ENCODE data around the gene INSM2. TPM values are rescaled to one million over a fixed set of nuclear protein-coding genes. Genes with fewer than 3 reads are reported as not detected.

INSM2 gene
- total and polyA plus RNA-seq, 2 of the 4 experiments (the other 2 are of a cell fraction) = not detected

GRCh38 chr14:35509846-35510245, 24.1 kb upstream of the INSM2 start:
- no peak overlapping the region for H2BK20ac ChIP-seq (ENCODE audit: low read depth, low read length)
- H3K79me1 ChIP-seq (ENCODE audit: low read depth in 1 of 2, low read length in 2 of 2) = no peaks in the 10 kb centered on the region
- H3K4me2 ChIP-seq (ENCODE audit: low read depth, low read length) = no peak overlapping the region
- no peaks in the 10 kb centered on the region for H3K36me3 ChIP-seq (ENCODE audit: control insufficient read depth, insufficient read depth, low read length)
- no peaks in the 10 kb centered on the region for H4K20me1 ChIP-seq (ENCODE audit: insufficient read depth, low read length)
- no peak overlapping the region for H3K14ac ChIP-seq (replicated peaks; ENCODE audit: low read depth, low read length)
- intact Hi-C loops (cut with micrococcal nuclease) = no loop called here
- no peak for DNase-seq
- no peak overlapping the region for H3K4ac ChIP-seq (ENCODE audit: low read depth, low read length)
- H2AK5ac ChIP-seq (ENCODE audit: low read depth, low read length) = no peak overlapping the region
- no peak overlapping the region for H3K23ac ChIP-seq (ENCODE audit: low read depth, low read length)
- no peak for ATAC-seq (ENCODE audit: low read depth)
- H4K8ac ChIP-seq (ENCODE audit: low read depth in 2 of 2, low read length in 2 of 2) = no peak overlapping the region
- H2BK120ac ChIP-seq (ENCODE audit: low read depth, low read length) = no peak overlapping the region
- no peak overlapping the region for H3K27ac ChIP-seq (ENCODE audit: insufficient read depth, low read length)
- no peaks in the 10 kb centered on the region; the same call in 1 of the 2 replicates for H3K4me1 ChIP-seq (ENCODE audit: control insufficient read depth, insufficient read depth, low read length)
- H3K9ac ChIP-seq (ENCODE audit: low read depth, low read length) = no peak overlapping the region
- H2AK9ac ChIP-seq (replicated peaks; ENCODE audit: low read depth, low read length, poor library complexity) = no peak overlapping the region
- WGBS, 2 experiments (ENCODE audit: extremely low coverage in 2 of 2, insufficient read length in 1 of 2) = no CpG with 5 or more reads among the region's 2 CpGs
- no peak overlapping the region for H3K4me3 ChIP-seq (ENCODE audit: insufficient read depth, low read depth, low read length)
- H3K9me3 ChIP-seq (ENCODE audit: control insufficient read depth, insufficient read depth, low read length) = no peaks in the 10 kb centered on the region
- ChIA-PET CTCF (no interaction called here), POLR2A (ENCODE audit: unreplicated experiment) (no interaction called here)
- TF ChIP-seq BHLHE40 (IDR thresholded peaks at IDR 0.05; ENCODE audit: low read depth, low read length) (no peak), ELK1 (IDR thresholded peaks at IDR 0.05; ENCODE audit: borderline replicate concordance, low read depth, low read length) (no peak), RCOR1 (IDR thresholded peaks at IDR 0.05; ENCODE audit: insufficient replicate concordance, low read length) (no peak), MAZ (IDR thresholded peaks at IDR 0.05; ENCODE audit: borderline replicate concordance, low read depth, low read length) (no peak), USF2 (IDR thresholded peaks at IDR 0.05; ENCODE audit: low read depth, low read length) (no peak), POLR2A (IDR thresholded peaks at IDR 0.05; ENCODE audit: low read depth, low read length) (no peak), CEBPB (IDR thresholded peaks at IDR 0.05; ENCODE audit: low read depth, low read length) (no peak), NFE2L2 (IDR thresholded peaks at IDR 0.05; ENCODE audit: low read depth, low read length) (no peak), MAFK (IDR thresholded peaks at IDR 0.05; ENCODE audit: low read depth, low read length) (no peak), RAD21 (IDR thresholded peaks at IDR 0.05; ENCODE audit: low read length) (no peak), RFX5 (IDR thresholded peaks at IDR 0.05; ENCODE audit: low read depth, low read length) (no peak), CTCF (conservative IDR thresholded peaks at IDR 0.05; ENCODE audit: low read depth, low read length) (no peak), CHD1 (IDR thresholded peaks at IDR 0.05; ENCODE audit: low read depth, low read length) (no peak), FOS (IDR thresholded peaks at IDR 0.05; ENCODE audit: low read depth, low read length) (no peak), MXI1 (IDR thresholded peaks at IDR 0.05; ENCODE audit: borderline replicate concordance, low read depth, low read length) (no peak)
- in situ Hi-C loops (cut with MboI; ENCODE audit: low sequenced_read_pairs) = no loop called here
- no peak overlapping the region for H2BK5ac ChIP-seq (ENCODE audit: low read depth, low read length, poor library complexity, severe bottlenecking)
- dilution Hi-C loops (cut with HindIII; ENCODE audit: low sequenced_read_pairs, unreplicated experiment) = no loop called here
- no TSS peak for BruUV-seq (replicated peaks)
- no peak overlapping the region for H4K91ac ChIP-seq (ENCODE audit: insufficient read depth, low read depth, low read length)
- H2BK15ac ChIP-seq (ENCODE audit: low read depth, low read length) = no peak overlapping the region
- H4K5ac ChIP-seq (ENCODE audit: low read depth, low read length) = no peak overlapping the region
- no peak overlapping the region for H3K18ac ChIP-seq (ENCODE audit: low read depth, low read length)
- no peak overlapping the region for H3K56ac ChIP-seq (ENCODE audit: extremely low read depth, insufficient read depth, low read length)
- H3K27me3 ChIP-seq (ENCODE audit: control insufficient read depth, insufficient read depth, low read length) = no peaks in the 10 kb centered on the region; the same call in 1 of the 2 replicates
- H3K9me1 ChIP-seq (ENCODE audit: insufficient read depth, low read length) = no peaks in the 10 kb centered on the region
- H2AFZ ChIP-seq (replicated peaks; ENCODE audit: low read length, poor library complexity) = no peak overlapping the region
